Suppressor macrophage (primary cell): ENCODE data around the gene REXO4.
"Not testable (repeated sequence)": the region's sequence is repeated elsewhere in the genome, so short reads cannot be mapped to it uniquely, and the experiment has no call there.

ENCODE experiments used
- DNase-seq, 4 experiments: peaks; one replicate each; pipeline ENCODE4 v3.0.0-alpha.2; 2020 to 2022
- total RNA-seq, 17 experiments: gene quantifications; one replicate each; lab custom pipeline; 2026; ENCODE audit warnings: mixed read lengths in 6 of 17, inconsistent platforms in 3 of 17; lab: John Stamatoyannopoulos, UW

REXO4 gene
- 5.2 to 33.5 (median 14.0) reads per million in 17 experiments for total RNA-seq

GRCh38 chr9:133417541-133418461 lies at the start of gene REXO4:
TSS of gene REXO4 (minus strand) at chr9:133418010. CDS start at chr9:133417844, 166 bp downstream.
- peak; percentile 90 to 93 (median 91) for DNase-seq

DNA sequence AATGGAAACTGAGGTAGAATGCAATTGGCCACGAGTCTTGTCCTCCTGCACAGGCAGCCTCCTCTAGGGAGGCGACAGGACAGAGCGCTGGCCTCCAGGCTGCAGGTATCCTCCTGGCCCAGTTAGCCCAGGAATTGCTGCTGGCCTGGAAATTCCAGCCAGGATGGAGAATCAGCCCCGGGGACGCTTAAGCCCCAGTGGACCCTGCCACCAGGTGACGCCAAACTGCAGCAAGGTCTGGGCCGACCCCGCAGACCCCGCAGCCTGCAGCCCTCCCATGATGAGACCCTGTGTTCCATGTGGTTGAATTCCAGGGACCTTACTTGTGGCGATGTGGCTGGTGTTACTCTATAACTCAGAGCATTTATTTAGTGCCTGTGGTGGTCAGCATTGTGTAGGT lies 49.3 kb upstream of the REXO4 start:
- no peak for DNase-seq

GRCh38 chr9:133465984-133466383 lies 48.2 kb upstream of the REXO4 start:
- no peak for DNase-seq

DNA sequence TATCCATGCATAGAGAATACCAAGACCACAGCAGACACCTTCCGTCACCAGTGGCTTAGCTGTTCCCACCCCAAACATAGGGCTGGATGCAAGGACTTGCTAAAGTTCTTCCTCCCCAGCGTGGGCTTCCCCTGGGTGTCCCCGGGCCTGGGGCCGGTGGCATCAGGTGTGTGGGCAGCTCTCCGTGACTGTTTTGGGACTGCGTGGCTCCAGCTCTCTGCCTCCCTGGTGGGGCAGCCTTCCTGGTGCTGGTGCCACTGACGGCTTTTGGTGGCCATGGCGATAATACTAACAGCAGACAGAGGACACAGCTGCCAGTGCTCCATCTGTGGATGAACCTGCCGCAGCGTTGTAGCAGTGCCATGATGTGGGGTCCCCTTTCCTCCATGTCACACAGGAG lies 46.8 kb upstream of the REXO4 start:
- DNase-seq, result no peak

- DNase-seq, result no peak
These were observed 46.2 kb upstream of the REXO4 start for GRCh38 chr9:133463864-133464615.

GRCh38 chr9:133463234-133463863 lies 45.5 kb upstream of the REXO4 start:
- DNase-seq, result no peak

DNA sequence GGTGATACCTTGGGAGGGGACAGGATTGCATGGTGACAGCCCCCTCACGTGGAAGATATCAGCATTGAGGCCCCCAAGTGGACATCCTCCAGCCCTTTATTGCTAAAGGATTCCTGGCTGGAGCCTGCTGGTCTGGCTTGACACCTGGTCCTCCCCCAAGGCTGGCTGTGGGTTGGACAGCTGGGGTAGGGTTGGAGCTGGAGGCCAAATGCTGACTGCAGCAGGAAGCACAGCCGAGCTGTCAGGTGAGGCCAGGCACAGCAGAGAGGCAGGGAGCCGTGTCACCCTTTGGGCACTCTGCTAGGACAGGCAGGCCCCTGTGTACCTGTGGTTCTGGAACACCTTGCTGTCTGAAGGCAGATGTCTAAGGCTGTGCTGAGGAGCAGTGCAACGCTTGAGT lies 44.2 kb upstream of the REXO4 start:
- no peak for DNase-seq

DNA sequence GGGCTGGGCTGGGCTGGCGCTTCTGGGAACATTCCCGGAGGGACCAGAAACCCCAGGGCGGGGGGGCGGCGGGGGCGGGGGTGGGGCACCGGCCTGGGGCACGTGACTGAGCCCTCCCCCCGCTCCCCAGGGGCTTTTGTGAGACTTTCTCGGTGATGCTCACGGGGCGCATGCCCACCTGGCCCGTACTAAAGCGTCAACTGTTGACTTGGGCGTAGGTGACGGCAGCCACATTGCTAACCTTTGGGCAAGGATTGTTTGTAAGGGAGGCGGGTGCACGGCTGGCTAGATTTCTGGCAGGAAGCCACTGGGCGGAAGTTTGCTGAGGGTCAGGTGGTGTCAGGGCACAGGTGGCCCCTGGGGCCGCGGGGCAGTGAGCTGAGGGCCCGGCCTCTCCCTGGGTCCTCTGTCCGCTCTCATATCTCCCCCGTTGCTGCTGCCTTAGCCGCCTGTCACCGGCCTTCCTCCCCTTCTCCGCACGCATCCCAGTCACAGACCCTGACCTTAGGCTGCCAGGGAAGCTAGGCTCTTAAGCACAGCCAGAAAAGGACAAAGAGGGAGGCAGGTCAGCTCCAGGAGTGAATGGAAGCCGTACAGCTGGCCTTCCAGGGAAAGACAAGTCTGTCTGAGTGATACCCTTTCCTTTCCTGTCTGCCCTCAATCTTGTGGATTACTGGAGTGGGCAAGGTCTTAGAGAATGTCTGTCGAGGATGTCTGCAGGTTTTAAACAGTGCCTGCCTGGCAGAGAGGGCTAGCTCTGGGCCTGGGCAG lies 42.8 kb upstream of the REXO4 start:
- peak in 1 of 4 experiments; percentile 37 for DNase-seq

- DNase-seq, result peak; percentile 89 to 95 (median 92)
These were observed 41.9 kb upstream of the REXO4 start, which contains the start of gene CACFD1 for GRCh38 chr9:133459476-133460404. TSS of gene CACFD1 (plus strand) at chr9:133459978. CDS start at chr9:133460067, 89 bp downstream.

DNA sequence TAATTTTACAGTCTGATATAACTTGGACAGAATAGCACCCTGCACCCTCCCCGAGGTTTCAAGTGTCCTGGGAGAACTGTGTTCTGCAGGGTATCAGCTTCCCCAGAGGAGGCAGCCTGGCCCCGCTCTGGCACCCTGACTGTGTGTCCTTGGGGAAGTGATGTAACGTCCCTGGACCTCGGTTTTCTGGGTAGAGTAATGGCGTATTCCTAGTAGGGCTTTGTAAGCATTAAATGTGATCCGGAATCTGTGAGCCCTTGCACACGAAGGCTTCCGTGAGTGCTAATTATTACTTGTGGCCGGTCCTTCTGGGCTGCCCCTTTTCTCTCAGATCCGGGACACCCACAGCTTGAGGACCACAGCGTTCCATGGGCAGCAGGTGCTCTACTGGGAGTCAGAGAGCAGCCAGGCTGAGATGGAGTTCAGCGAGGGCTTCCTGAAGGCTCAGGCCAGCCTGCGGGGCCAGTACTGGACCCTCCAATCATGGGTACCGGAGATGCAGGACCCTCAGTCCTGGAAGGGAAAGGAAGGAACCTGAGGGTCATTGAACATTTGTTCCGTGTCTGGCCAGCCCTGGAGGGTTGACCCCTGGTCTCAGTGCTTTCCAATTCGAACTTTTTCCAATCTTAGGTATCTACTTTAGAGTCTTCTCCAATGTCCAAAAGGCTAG lies 41.0 kb upstream of the REXO4 start:
- DNase-seq, result peak; percentile 50 to 79 (median 72)

DNA sequence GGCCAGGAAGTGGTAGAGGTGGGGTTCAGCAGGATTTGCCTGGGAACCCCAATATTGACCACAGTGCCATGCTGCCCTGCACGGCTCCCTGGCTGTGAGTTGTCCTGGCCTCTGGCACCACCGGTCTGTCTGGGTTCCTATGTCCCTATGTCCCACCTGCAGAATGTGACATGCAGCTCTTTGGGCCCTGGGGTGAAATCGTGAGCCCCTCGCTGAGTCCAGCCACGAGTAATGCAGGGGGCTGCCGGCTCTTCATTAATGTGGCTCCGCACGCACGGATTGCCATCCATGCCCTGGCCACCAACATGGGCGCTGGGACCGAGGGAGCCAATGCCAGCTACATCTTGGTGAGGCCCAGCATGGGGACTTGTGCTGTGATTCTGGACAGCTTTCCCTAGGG lies 39.9 kb upstream of the REXO4 start:
- DNase-seq, result no peak

- no peak for DNase-seq
These were observed 39.4 kb upstream of the REXO4 start for GRCh38 chr9:133457233-133457632.

DNA sequence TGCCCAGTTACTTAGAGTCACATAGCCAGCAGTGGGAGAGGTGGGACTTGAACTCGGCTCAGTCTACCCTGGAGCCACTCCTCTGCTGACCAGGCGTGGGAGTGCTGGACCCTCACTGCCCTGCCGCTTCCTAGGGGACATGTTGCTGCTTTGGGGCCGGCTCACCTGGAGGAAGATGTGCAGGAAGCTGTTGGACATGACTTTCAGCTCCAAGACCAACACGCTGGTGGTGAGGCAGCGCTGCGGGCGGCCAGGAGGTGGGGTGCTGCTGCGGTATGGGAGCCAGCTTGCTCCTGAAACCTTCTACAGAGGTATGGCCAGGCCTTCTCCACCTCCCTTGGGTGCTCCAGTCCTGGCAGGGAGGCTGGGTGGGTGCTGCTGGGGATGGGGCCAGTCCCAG lies 38.6 kb upstream of the REXO4 start:
- no peak for DNase-seq

GRCh38 chr9:133455936-133456335 lies 38.1 kb upstream of the REXO4 start:
- DNase-seq, result no peak

DNA sequence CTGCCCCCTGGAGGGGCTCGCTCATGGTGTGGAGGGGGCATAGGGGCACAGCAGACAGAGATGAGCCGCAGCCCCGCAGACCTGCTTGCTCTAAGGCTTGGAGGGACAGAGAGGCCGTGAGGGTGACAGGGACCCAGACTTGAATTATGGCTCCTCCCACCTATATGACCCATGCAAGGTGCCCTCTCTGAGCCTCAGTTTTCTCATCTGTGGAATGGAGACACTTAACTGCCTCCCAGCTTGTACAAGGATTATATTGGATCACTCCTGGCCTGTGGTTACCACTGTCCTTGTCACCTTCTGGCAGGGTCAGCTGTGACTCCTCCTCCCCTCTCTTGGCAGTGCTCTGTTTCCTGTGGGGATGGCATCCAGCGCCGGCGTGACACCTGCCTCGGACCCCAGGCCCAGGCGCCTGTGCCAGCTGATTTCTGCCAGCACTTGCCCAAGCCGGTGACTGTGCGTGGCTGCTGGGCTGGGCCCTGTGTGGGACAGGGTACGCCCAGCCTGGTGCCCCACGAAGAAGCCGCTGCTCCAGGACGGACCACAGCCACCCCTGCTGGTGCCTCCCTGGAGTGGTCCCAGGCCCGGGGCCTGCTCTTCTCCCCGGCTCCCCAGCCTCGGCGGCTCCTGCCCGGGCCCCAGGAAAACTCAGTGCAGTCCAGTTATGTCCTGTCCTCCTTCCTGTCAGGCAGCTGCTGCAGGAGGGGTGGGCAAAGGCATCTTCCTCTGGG lies 37.3 kb upstream of the REXO4 start:
- DNase-seq, result no peak

DNA sequence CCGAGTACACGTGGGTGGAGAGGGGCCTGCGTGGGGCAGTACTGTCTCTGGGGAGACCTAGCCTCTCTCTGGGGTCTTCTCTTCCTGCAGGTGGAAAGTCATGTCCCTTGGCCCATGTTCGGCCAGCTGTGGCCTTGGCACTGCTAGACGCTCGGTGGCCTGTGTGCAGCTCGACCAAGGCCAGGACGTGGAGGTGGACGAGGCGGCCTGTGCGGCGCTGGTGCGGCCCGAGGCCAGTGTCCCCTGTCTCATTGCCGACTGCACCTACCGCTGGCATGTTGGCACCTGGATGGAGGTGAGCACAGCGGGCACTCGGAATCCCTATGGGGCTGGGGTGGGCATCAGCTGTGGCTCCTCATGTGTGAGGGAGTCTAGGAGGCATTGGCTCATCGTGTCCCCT lies 36.5 kb upstream of the REXO4 start:
- no peak for DNase-seq

- no peak for DNase-seq
These were observed 35.8 kb upstream of the REXO4 start for GRCh38 chr9:133453651-133454050.

GRCh38 chr9:133452562-133452961 lies 34.8 kb upstream of the REXO4 start:
- no peak for DNase-seq

GRCh38 chr9:133451865-133452264 lies 34.1 kb upstream of the REXO4 start:
- DNase-seq, result not testable (repeated sequence)

GRCh38 chr9:133449760-133450159 lies 31.9 kb upstream of the REXO4 start:
- no peak for DNase-seq
